Cardiac fibroblast (primary cell): Measurements from ENCODE around the gene ACVRL1.
A peak's percentile ranks its signal among the peaks of the same experiment; 100 is the strongest.

Experiments used
- DNase-seq, 2 donors: peaks; one replicate each; pipeline versions ENCODE4 v3.0.0 to v3.0.0-alpha.2; 2010; ENCODE audit warnings: low read depth in 2 of 2
- H3K4me3 ChIP-seq, 2 donors: replicated peaks in 1 of 2; 1 replicate in 1 of 2; 2 replicates in 1 of 2; pipeline ENCODE4 v1.5.1; 2011; ENCODE audit warnings: low read depth in 2 of 2, low read length in 2 of 2, mild to moderate bottlenecking in 2 of 2, moderate library complexity in 1 of 2
- TF ChIP-seq, protein P1 (sequence below): IDR thresholded peaks from one replicate; pipeline ENCODE4 v1.5.1; 2011; ENCODE audit warnings: low read depth, mild to moderate bottlenecking, low read length, inconsistent platforms

Gene ACVRL1

GRCh38 chr12:51910691-51911090, 3.4 kb downstream of the ACVRL1 start:
- no peak for DNase-seq
- no peak overlapping the region for H3K4me3 ChIP-seq
- TF ChIP-seq, protein P1, sequence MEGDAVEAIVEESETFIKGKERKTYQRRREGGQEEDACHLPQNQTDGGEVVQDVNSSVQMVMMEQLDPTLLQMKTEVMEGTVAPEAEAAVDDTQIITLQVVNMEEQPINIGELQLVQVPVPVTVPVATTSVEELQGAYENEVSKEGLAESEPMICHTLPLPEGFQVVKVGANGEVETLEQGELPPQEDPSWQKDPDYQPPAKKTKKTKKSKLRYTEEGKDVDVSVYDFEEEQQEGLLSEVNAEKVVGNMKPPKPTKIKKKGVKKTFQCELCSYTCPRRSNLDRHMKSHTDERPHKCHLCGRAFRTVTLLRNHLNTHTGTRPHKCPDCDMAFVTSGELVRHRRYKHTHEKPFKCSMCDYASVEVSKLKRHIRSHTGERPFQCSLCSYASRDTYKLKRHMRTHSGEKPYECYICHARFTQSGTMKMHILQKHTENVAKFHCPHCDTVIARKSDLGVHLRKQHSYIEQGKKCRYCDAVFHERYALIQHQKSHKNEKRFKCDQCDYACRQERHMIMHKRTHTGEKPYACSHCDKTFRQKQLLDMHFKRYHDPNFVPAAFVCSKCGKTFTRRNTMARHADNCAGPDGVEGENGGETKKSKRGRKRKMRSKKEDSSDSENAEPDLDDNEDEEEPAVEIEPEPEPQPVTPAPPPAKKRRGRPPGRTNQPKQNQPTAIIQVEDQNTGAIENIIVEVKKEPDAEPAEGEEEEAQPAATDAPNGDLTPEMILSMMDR = no peak

DNA sequence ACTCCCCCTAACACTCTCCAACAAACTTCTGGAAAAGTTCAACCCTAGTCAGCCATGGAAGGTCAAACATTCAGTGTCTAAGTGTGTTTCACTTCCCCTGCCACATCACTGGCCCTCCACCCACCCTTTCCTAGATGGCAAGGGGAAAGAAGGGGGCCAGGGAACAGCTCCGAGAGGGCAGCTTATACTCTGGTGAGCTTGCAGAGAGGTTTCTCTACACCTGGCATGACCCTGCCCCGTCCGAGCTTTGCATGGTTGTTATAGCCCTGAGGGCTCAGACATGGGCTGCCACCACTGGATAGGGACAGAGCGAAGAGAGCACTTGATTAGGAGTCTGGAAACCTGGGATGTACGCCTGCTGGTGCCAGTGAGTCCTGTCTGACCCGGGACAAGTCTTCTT, 4.0 kb downstream of the ACVRL1 start:
- no peak overlapping the region for H3K4me3 ChIP-seq
- DNase-seq = no peak
- TF ChIP-seq, protein P1 = no peak

DNA sequence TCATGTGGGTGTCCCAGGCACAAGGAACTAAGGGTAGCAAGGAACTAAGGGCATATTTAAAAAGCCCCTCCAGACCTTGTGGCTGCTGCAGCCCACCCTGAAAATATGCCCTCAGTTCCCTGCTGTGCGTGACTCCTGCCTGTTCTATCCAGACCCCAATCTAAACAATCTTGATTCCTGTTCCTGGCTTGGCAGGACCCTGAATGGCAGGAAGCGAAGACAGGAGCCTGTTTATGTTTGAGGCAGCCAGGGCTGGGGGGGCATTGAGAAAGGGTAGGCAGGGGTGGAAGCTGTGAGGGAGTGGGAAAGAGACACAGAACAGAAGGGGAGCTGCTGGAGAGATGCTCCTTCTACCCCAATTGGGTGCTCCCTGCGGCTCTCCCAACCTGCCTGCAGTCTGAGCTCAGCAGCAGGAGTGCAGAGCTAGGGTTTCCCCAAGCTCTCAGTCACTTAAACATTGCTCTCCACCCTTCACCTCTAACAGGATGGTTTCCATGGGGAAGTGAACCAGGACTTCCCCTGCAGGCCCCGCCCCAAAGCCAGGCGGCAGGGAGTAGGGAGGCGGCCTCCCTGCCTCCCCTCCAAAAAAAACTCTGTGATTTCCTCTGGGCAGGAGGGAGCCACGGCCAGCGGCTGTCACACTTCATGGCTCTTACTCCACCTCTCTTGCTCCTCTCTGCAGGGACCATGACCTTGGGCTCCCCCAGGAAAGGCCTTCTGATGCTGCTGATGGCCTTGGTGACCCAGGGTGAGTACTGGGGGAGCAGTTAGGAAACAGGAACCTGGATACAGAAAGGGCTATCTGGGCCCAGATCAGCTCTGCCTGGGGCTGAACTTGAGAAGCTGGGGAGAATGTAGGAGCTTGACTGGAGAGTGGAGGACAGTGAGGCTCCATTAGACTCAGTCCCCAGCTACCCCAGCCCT, 4.7 kb downstream of the ACVRL1 start:
- DNase-seq = peak; percentile 25 to 51
- H3K4me3 ChIP-seq = no peak overlapping the region
- TF ChIP-seq, protein P1 = no peak

DNA sequence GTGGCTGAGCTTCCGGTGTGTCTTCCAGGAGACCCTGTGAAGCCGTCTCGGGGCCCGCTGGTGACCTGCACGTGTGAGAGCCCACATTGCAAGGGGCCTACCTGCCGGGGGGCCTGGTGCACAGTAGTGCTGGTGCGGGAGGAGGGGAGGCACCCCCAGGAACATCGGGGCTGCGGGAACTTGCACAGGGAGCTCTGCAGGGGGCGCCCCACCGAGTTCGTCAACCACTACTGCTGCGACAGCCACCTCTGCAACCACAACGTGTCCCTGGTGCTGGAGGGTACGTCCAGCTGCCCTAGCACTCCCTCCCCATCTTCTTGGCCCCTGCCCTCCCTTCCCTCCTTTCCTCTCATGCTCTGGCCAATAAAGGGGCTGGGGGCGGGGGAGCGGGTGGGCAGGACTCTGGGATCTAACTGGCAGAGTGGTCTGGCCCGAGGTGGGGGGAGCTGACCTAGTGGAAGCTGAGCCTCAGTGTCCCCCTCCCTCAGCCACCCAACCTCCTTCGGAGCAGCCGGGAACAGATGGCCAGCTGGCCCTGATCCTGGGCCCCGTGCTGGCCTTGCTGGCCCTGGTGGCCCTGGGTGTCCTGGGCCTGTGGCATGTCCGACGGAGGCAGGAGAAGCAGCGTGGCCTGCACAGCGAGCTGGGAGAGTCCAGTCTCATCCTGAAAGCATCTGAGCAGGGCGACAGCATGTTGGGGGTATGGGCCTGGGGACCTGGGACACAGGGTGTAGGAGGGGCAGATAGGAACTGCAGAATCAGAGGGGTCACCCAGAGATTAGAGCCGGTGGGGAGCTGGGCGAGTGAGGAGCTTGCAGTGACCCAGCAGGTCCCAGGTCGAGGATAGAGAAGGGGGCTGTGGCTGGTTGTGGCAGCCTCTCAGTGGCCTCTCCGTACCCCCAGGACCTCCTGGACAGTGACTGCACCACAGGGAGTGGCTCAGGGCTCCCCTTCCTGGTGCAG, 6.0 kb downstream of the ACVRL1 start:
- no peak overlapping the region for H3K4me3 ChIP-seq
- TF ChIP-seq, protein P1 = no peak
- no peak for DNase-seq

DNA sequence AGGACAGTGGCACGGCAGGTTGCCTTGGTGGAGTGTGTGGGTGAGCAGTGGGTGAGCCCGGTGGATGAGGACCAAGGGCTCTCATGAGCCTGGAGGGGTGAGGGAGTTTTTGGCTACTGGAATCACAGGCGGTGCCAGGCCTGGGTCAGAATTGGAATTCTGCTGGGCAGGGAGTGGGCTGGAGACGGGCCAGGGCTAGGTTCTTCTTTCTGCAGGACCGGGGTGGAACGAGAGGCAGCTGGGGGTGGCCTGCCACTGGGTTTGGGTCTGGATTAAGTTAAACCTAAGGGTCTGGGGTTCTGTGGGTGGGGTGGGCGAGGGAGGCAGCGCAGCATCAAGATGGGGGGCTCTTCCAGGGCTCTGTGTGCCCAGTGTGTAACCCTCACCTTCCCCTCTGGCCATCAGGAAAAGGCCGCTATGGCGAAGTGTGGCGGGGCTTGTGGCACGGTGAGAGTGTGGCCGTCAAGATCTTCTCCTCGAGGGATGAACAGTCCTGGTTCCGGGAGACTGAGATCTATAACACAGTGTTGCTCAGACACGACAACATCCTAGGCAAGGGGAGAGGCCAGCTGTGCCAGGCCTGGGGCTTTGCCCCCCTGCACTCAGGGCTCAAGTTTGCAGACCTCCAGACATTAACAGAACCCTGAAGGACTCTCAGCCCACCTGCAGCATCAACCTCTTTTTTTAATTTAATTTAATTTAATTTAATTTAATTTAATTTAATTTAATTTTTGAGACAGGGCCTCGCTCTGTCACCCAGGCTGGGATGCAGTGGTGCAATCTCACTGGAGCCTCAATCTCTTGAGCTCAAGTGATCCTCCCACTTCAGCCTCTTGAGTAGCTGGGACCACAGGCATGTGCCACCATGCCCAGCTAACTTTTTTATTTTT, 7.0 kb downstream of the ACVRL1 start:
- H3K4me3 ChIP-seq = no peak overlapping the region
- TF ChIP-seq, protein P1 = no peak
- DNase-seq = peak in 1 of 2 donors; percentile 18
